ENCODE data around the gene LRRC26. TPM values are rescaled to one million over a fixed set of nuclear protein-coding genes. Genes with fewer than 3 reads are reported as not detected.
A peak's percentile ranks its signal among the peaks of the same experiment; 100 is the strongest.

The LRRC26 gene
- polyA plus RNA-seq (2011; rRNA removed): 0.08 and 0.09 TPM in 2 replicates
- 1.4 and 2.3 TPM in 2 replicates for polyA plus RNA-seq (2012; cell fraction: cytosol; rRNA removed)
- 0.81 and 2.7 TPM in 2 replicates for polyA plus RNA-seq (2012; cell fraction: nucleus; rRNA removed)
- polyA plus RNA-seq (2017; fragmentation: RNase III; extraction: RNeasy Plus Mini Kit Qiagen cat#74134 plus additional on column Dnase treatment): 0.80 to 1.2 TPM (median 1.0 TPM) in 3 replicates
- polyA minus RNA-seq (2011; rRNA and poly(A)+ RNA removed): not detected in 2 replicates

GRCh38 chr9:137169896-137170358, at the start of gene LRRC26:
Gene LRRC26, minus strand, starts transcription at chr9:137170051. Its CDS starts 108 bp downstream, at chr9:137169943.
- Histone ChIP-seq H3K27ac (peak within 1 kb of the TSS; percentile 59 to 78; a peak in 5 of 6 replicates), H3K4me3 (peak within 1 kb of the TSS; percentile 47), H3K4me2 (peak within 1 kb of the TSS; percentile 99), H3K4me1 (peaks cover 27% of the 10 kb centered on the region), H3K9me3 (no peaks in the 10 kb centered on the region)
- 66% methylated on average over 27 of the region's 41 CpGs for WGBS (ENCODE audit: missing lambda C conversion rate)
- POLR2A ChIA-PET: interaction anchor here (1.1 to 1.8 kb wide), 3 partner anchors 13 to 40 kb away, joined by 3 to 7 read pairs (median 3); no protein-coding TSS in a partner anchor
- no peak for TF ChIP-seq NR3C1 (IDR thresholded peaks at IDR 0.05)
- no peak for TF ChIP-seq JUNB (IDR thresholded peaks at IDR 0.05)
- no peak for TF ChIP-seq CTCF (IDR thresholded peaks at IDR 0.05)
- no peak for TF ChIP-seq FOSL2 (IDR thresholded peaks at IDR 0.05)
- TF ChIP-seq FOSL2 (CRISPR knock-in tag; IDR thresholded peaks at IDR 0.05): no peak
- no peak for TF ChIP-seq POLR2AphosphoS2 (conservative IDR thresholded peaks at IDR 0.05; ENCODE audit: low read length)
- TF ChIP-seq FOSB (CRISPR knock-in tag; IDR thresholded peaks at IDR 0.05): no peak
- TF ChIP-seq CHD4 (IDR thresholded peaks at IDR 0.05; ENCODE audit: borderline replicate concordance): no peak
- no peak for TF ChIP-seq KDM1A (IDR thresholded peaks at IDR 0.05; ENCODE audit: low read depth)
- no peak for TF ChIP-seq MYC (IDR thresholded peaks at IDR 0.05; ENCODE audit: borderline replicate concordance, low read length)
- TF ChIP-seq PBX3 (IDR thresholded peaks at IDR 0.05): no peak
- no peak for TF ChIP-seq EHMT2 (IDR thresholded peaks at IDR 0.05; ENCODE audit: low read depth)
- no peak for TF ChIP-seq MAX (IDR thresholded peaks at IDR 0.05)
- no peak for TF ChIP-seq RFX5 (IDR thresholded peaks at IDR 0.05)
- TF ChIP-seq GATA3 (IDR thresholded peaks at IDR 0.05; ENCODE audit: borderline replicate concordance): no peak
- no peak for TF ChIP-seq HOXB13 (CRISPR knock-in tag; IDR thresholded peaks at IDR 0.05; ENCODE audit: low read depth)
- TF ChIP-seq TFCP2L1 (CRISPR knock-in tag; IDR thresholded peaks at IDR 0.05): no peak
- TF ChIP-seq POLR2A (IDR thresholded peaks at IDR 0.05; ENCODE audit: low read length): no peak
- ATAC-seq: no peak
- no peak for DNase-seq (ENCODE audit: low read depth in 1 of 2, low spot score in 1 of 2)
- FAIRE-seq: no peak
- CTCF ChIA-PET: interaction anchor here (0.5 to 16.5 kb wide), 11 partner anchors 7 to 141 kb away, joined by 3 to 156 read pairs (median 6); partner anchors contain the start of genes ANAPC2, RNF224 and SSNA1

GRCh38 chr9:137218754-137219271, 49.0 kb upstream of the LRRC26 start:
- H3K4me3 ChIP-seq: no peak overlapping the region

More at GRCh38 chr9:137218754-137219271, 49.0 kb upstream of the LRRC26 start:
- peak overlapping the region; percentile 47 to 76; a peak in 4 of 6 replicates for H3K27ac ChIP-seq
- ATAC-seq: peak; percentile 58 to 68
- FAIRE-seq: no peak
- no peaks in the 10 kb centered on the region for H3K9me3 ChIP-seq
- 6% methylated on average over 10 of the region's 12 CpGs for WGBS (ENCODE audit: missing lambda C conversion rate)
- peak overlapping the region; percentile 48 for H3K4me2 ChIP-seq
- POLR2A ChIA-PET: interaction anchor here (0.5 to 1.6 kb wide), 6 partner anchors 9 to 52 kb away, joined by 3 to 15 read pairs (median 5); partner anchors contain the start of gene TUBB4B
- peaks cover 39% of the 10 kb centered on the region for H3K4me1 ChIP-seq
- TF ChIP-seq FOSL2 (IDR thresholded peaks at IDR 0.05): no peak
- TF ChIP-seq FOSL2 (CRISPR knock-in tag; IDR thresholded peaks at IDR 0.05): peak; percentile 53; the same call in 1 of the 2 replicates
- TF ChIP-seq MAX (IDR thresholded peaks at IDR 0.05): peak; percentile 59
- 0 out of 3 replicates have a peak, but pooled peaks have one; percentile 18 for TF ChIP-seq BCL3 (IDR thresholded peaks at IDR 0.05)
- 0 out of 2 replicates have a peak, but pooled peaks have one; percentile 10 for TF ChIP-seq GATA3 (IDR thresholded peaks at IDR 0.05; ENCODE audit: borderline replicate concordance)
- no peak for TF ChIP-seq ZSCAN20 (CRISPR knock-in tag; IDR thresholded peaks at IDR 0.05)
- TF ChIP-seq PBX3 (IDR thresholded peaks at IDR 0.05): peak; percentile 62
- no peak for TF ChIP-seq HMGXB4 (CRISPR knock-in tag; IDR thresholded peaks at IDR 0.05; ENCODE audit: borderline replicate concordance)
- CTCF ChIA-PET: interaction anchor here (0.6 to 9.9 kb wide), 8 partner anchors 8 to 170 kb away, joined by 3 to 71 read pairs (median 6); partner anchors contain the start of genes RNF224, STPG3 and TUBB4B
- DNase-seq (ENCODE audit: low read depth in 1 of 2, low spot score in 1 of 2): peak; percentile 66 to 78

All from A549 (cell line).